Myometrial cell (primary cell): ENCODE measurements around the gene PF4V1. TPM values are rescaled to one million over a fixed set of nuclear protein-coding genes. Genes with fewer than 3 reads are reported as not detected.

Source experiments
- total RNA-seq: library from RNA; depleted of rRNA; stranded (reverse); fragments of >200 nt; gene quantifications from 2 replicates; pipeline ENCODE4 v1.2.3, GENCODE V29; 2015

PF4V1 gene, protein sequence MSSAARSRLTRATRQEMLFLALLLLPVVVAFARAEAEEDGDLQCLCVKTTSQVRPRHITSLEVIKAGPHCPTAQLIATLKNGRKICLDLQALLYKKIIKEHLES
- total RNA-seq = 1.6 TPM in 1 of 2 replicates, not detected in the other

GRCh38 chr4:73853246-73853704 is at the start of gene PF4V1:
Gene PF4V1, plus strand, starts transcription at chr4:73853296. Its CDS starts 67 bp downstream, at chr4:73853363.

DNA sequence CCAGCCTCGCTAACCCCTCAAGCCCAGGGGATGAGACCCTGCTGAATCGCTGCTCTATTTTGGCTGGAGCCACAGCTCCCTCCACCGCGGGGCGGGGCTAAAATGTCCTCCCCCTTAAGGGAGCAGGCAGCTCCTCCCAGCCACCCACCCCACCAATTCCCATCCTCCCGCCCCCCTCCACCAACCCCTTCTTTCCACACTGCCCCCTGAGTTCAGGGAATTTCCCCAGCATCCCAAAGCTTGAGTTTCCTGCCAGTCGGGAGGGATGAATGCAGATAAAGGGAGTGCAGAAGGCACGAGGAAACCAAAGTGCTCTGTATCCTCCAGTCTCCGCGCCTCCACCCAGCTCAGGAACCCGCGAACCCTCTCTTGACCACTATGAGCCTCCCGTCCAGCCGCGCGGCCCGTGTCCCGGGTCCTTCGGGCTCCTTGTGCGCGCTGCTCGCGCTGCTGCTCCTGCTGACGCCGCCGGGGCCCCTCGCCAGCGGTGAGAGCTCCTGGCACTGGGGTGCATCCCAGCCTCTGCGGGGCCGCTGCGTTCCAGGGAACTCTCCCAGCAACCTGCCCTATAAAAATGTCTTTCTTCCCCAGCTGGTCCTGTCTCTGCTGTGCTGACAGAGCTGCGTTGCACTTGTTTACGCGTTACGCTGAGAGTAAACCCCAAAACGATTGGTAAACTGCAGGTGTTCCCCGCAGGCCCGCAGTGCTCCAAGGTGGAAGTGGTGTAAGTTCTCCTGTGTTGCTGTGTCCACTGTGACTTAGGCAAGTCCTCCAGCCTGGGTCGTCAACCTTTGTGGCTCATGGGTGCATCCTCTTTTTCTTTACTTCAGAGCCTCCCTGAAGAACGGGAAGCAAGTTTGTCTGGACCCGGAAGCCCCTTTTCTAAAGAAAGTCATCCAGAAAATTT is 16.5 kb upstream of the PF4V1 start, which contains the start of gene CXCL6:
Gene CXCL6, plus strand, starts transcription at position 306 of the 907 bp plus-strand sequence. Its CDS starts 73 bp downstream, at position 379.

GRCh38 chr4:73869130-73870055 is 16.3 kb downstream of the PF4V1 start, which contains the start of gene CXCL1:
Gene CXCL1, plus strand, starts transcription at chr4:73869393. Its CDS starts 78 bp downstream, at chr4:73869471.

Other genes with a start within 250 kb of the PF4V1 start
- 0.18 TPM in 1 of 2 replicates, not detected in the other for gene RASSF6, start 232.9 kb upstream of the PF4V1 start, total RNA-seq
- 6.4 and 9.5 TPM in 2 replicates for gene CXCL8, start 112.7 kb upstream of the PF4V1 start, total RNA-seq
- gene CXCL6, start 16.6 kb upstream of the PF4V1 start, total RNA-seq = 0.58 and 4.6 TPM in 2 replicates
- gene CXCL1, start 16.1 kb downstream of the PF4V1 start, total RNA-seq = 12.7 and 17.7 TPM in 2 replicates
- gene PF4, start 128.7 kb downstream of the PF4V1 start, total RNA-seq = 1.8 TPM in 1 of 2 replicates, not detected in the other
- gene PPBP, start 134.9 kb downstream of the PF4V1 start, total RNA-seq = not detected in 2 replicates
- 1.7 and 2.7 TPM in 2 replicates for gene CXCL5, start 145.4 kb downstream of the PF4V1 start, total RNA-seq
- 0.18 and 1.4 TPM in 2 replicates for gene CXCL3, start 185.4 kb downstream of the PF4V1 start, total RNA-seq
- 0.29 and 2.8 TPM in 2 replicates for gene CXCL2, start 245.9 kb downstream of the PF4V1 start, total RNA-seq